ENCODE data around the gene TGM3.

Gene TGM3

DNA sequence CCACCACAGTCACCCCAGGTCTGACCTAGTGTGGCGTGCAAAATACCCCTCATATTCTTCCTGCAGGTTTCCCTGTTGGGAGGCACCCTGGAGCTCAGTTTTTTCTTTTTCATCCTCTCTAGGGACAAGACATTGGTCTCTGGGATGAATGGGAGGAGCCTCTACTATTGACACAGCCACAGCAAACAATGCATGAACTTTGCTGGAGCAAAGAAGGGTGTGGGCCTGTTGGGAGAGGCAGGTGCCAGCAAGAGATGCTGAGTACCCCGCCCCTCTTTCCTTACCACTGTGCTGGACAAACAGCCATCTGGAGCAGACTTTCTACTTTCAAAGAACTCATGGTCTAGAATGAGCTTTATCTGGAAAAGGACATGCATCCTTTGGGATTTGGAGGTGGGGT, 10.1 kb downstream of the TGM3 start:
- Histone ChIP-seq H3K9me3 (ENCODE audit: control insufficient read depth, insufficient read depth, low read length) (no peaks in the 10 kb centered on the region), H3K36me3 (ENCODE audit: insufficient read depth, low read length) (no peaks in the 10 kb centered on the region), H3K9ac (ENCODE audit: low read depth, low read length) (no peak overlapping the region), H3K4me1 (ENCODE audit: insufficient read depth, low read length) (no peaks in the 10 kb centered on the region; the same call in 1 of the 2 replicates)

DNA sequence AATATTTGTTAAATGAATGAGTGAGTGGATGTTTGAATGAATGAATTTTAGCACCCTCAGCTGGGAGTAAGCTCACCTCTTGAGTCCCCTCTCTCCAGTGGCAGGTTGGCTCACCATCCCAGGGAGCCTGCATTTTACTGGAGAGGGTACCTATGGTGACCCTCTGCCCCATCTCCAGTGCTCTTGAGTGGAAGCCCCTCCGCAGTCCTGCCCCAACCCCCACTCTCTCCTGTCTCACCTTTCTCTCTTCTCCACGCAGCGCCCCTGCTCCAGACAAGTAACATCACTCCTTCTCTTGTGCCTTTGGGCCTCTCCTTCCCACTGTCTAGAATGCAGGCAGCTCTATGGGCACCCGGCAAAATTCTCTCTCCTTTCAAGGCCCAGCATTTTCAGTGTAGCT, 11.3 kb downstream of the TGM3 start:
- Histone ChIP-seq H3K4me1 (ENCODE audit: insufficient read depth, low read length) (no peaks in the 10 kb centered on the region; the same call in 1 of the 2 replicates), H3K9me3 (ENCODE audit: control insufficient read depth, insufficient read depth, low read length) (no peaks in the 10 kb centered on the region), H3K36me3 (ENCODE audit: insufficient read depth, low read length) (no peaks in the 10 kb centered on the region), H3K9ac (ENCODE audit: low read depth, low read length) (no peak overlapping the region)

DNA sequence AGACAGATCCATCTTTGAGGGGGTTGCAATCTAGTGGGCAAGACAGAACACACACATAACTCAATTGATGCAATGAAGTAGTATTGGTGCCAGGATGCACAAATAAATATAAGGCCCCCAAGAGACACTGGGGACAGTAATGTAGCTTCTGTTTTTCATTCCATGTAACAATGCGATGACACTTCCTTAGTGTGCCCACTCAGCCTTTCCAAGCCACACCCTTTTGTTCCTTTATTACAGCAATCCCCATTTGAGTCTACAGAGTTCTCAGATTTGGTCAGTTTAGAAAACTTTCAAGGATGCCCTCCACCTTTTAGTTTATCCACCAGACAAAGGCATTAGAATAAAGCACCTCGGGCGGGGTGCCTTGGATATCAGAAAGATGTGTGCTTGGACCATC, 15.5 kb downstream of the TGM3 start:
- H3K9ac ChIP-seq (ENCODE audit: low read depth, low read length), result no peak overlapping the region
- no peaks in the 10 kb centered on the region for H3K4me1 ChIP-seq (ENCODE audit: insufficient read depth, low read length)
- H3K36me3 ChIP-seq (ENCODE audit: insufficient read depth, low read length), result no peaks in the 10 kb centered on the region
- H3K9me3 ChIP-seq (ENCODE audit: control insufficient read depth, insufficient read depth, low read length), result no peaks in the 10 kb centered on the region

DNA sequence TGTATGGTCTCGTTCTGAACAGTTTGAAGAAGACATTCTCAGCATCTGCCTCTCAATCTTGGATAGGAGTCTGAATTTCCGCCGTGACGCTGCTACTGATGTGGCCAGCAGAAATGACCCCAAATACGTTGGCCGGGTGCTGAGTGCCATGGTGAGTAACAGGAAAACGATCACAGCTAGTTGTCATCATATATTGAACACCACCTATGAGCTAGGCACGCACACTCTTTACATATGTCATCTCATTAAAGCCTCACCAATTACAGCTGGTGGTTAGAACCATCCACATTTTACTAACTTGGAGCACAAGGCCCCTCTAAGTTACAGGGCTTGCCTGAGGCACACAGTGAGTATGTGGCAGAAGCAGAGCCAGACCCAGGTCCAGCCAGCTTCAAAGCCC, 17.1 kb downstream of the TGM3 start:
- no peaks in the 10 kb centered on the region for H3K9me3 ChIP-seq (ENCODE audit: control insufficient read depth, insufficient read depth, low read length)
- no peaks in the 10 kb centered on the region for H3K36me3 ChIP-seq (ENCODE audit: insufficient read depth, low read length)
- H3K4me1 ChIP-seq (ENCODE audit: insufficient read depth, low read length), result peaks cover 4% of the 10 kb centered on the region; the same call in 1 of the 2 replicates
- H3K9ac ChIP-seq (ENCODE audit: low read depth, low read length), result no peak overlapping the region

DNA sequence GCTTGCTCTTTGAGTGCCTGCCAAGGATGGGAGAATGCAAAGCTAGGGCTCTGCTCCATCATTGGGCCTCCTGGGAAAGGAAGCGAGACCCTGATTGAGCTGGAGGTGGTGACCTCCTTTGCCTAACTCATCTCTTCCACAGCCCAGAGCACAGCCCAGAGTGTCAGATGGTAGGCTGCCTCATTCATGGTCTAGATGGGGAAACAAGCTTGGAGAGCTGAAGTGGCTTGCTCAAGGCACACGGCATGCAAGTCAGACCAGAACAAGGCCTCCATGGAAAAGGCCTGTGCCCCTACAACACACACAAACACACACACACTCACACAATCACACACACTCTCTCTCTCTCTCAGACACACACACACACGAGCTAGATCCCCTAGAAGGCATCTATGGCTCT, 17.5 kb downstream of the TGM3 start:
- Histone ChIP-seq H3K36me3 (ENCODE audit: insufficient read depth, low read length) (no peaks in the 10 kb centered on the region), H3K4me1 (ENCODE audit: insufficient read depth, low read length) (peaks cover 4% of the 10 kb centered on the region; the same call in 1 of the 2 replicates), H3K9me3 (ENCODE audit: control insufficient read depth, insufficient read depth, low read length) (no peaks in the 10 kb centered on the region), H3K9ac (ENCODE audit: low read depth, low read length) (no peak overlapping the region)

DNA sequence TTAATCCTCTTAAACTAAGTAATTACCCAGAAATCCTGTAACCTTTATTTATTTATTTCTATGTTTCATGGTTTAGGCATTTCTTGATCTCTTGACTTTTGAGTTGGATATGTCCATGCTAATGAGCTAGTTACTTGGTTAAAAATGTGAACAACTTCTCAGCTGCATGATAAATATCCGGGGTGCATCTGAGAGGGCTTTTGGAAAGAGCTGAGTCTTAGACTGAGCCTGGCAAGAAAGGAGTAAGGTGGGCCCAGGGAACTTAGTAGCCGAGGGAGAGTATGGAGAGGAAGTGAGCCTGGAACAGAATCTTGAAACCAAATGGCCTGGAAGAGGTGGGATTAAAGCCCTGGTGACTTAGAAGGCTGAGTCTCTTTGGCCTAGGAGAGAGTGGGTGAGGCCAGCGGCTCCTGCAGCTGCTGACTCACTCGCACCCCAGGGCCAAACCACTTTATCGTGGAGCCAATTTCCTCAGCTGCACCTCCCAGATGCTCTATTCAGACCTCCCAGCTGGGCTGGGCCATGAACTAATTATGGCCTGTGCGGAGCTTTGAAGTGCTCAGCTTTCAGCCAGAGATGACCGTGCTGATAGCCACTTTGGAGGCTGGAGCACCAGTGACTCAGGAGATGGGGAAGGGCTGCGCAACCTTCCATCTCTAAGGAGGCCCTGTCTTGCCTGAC, 19.1 kb downstream of the TGM3 start:
- Histone ChIP-seq H3K4me1 (ENCODE audit: insufficient read depth, low read length) (peaks cover 4% of the 10 kb centered on the region; the same call in 1 of the 2 replicates), H3K9ac (ENCODE audit: low read depth, low read length) (no peak overlapping the region)

DNA sequence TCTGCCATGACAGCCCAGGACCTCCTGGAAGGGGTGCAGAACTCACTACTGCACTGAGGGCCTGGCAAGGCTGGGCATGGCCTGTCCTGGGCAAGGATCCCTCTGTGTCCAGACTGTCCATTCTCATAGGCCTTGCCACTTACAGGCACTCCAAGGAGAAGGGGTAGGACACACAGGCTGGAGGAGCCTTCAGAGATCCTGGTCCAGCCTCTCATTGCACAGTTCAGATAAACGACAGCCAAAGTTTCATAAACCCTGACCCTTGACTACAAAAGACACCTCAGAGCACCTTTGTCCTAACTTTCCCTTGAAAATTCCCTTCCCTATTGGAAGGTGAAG, 19.6 kb downstream of the TGM3 start:
- Histone ChIP-seq H3K36me3 (ENCODE audit: insufficient read depth, low read length) (no peaks in the 10 kb centered on the region), H3K4me1 (ENCODE audit: insufficient read depth, low read length) (peaks cover 4% of the 10 kb centered on the region; the same call in 1 of the 2 replicates), H3K9ac (ENCODE audit: low read depth, low read length) (no peak overlapping the region), H3K9me3 (ENCODE audit: control insufficient read depth, insufficient read depth, low read length) (no peaks in the 10 kb centered on the region)

More for the DNA sequence above, 19.1 kb downstream of the TGM3 start:
- Histone ChIP-seq H3K36me3 (ENCODE audit: insufficient read depth, low read length) (no peaks in the 10 kb centered on the region), H3K9me3 (ENCODE audit: control insufficient read depth, insufficient read depth, low read length) (no peaks in the 10 kb centered on the region)

DNA sequence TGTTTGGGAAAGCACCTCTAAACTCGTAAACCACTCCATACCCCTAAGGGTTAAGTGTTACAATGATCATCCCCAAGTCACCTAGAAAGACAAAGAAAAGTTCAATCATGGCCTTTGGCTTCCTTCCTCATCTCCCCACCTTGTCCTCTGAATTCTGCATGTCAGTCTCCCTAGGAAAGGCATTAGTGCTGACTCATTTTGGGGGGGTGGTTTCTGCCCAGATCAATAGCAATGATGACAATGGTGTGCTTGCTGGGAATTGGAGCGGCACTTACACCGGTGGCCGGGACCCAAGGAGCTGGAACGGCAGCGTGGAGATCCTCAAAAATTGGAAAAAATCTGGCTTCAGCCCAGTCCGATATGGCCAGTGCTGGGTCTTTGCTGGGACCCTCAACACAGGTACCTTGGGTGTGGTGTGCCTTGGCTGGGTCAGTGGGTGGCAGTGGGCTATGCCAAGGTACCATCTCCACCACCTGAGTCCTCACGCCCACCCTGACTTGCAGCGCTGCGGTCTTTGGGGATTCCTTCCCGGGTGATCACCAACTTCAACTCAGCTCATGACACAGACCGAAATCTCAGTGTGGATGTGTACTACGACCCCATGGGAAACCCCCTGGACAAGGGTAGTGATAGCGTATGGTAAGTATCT, 21.2 kb downstream of the TGM3 start:
- H3K4me1 ChIP-seq (ENCODE audit: insufficient read depth, low read length), result peaks cover 4% of the 10 kb centered on the region; the same call in 1 of the 2 replicates
- H3K9ac ChIP-seq (ENCODE audit: low read depth, low read length), result no peak overlapping the region
- no peaks in the 10 kb centered on the region for H3K36me3 ChIP-seq (ENCODE audit: insufficient read depth, low read length)
- no peaks in the 10 kb centered on the region for H3K9me3 ChIP-seq (ENCODE audit: control insufficient read depth, insufficient read depth, low read length)

DNA sequence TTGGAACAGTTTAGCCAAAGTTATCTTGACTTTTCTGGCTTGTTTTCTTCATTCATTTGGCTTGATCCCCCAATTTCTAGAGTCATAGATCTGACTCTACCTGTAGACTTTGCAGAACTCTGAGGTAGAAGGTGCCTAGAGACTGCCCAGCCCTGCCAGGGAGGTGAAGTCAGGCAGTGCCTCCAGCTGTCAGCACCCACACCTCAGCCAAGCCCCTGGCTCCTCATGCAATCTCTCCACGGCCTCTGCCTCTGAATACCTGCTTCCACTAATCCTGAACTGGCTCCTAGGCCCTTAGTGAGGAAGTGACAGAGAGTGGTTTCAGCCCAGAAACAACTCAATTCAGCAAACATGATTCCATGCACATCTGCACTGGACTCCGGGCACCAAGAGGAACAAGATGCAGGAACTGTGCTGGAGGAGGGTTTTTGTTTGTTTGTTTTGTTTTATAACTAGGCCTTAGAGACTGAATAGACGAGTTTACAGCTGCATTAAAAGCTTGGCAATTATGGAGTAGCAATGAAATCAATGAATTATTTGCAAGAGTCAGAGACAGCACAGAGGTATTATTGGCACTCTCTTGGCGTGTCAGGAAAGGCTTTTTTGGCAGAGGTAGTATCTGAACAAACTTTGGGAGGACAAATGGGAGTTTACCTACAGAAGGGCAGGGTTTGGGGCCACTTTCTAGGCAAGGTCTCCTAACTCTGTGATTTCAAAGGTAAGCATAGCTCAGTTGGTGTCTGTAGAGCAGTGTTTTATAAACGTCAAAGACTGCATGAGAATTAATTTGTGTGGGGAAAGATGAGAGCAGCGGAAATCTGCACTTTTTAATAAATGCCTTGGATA, 25.2 kb downstream of the TGM3 start:
- no peaks in the 10 kb centered on the region for H3K36me3 ChIP-seq (ENCODE audit: insufficient read depth, low read length)
- H3K9ac ChIP-seq (ENCODE audit: low read depth, low read length), result no peak overlapping the region
- no peaks in the 10 kb centered on the region for H3K9me3 ChIP-seq (ENCODE audit: control insufficient read depth, insufficient read depth, low read length)
- peaks cover 4% of the 10 kb centered on the region; the same call in 1 of the 2 replicates for H3K4me1 ChIP-seq (ENCODE audit: insufficient read depth, low read length)

DNA sequence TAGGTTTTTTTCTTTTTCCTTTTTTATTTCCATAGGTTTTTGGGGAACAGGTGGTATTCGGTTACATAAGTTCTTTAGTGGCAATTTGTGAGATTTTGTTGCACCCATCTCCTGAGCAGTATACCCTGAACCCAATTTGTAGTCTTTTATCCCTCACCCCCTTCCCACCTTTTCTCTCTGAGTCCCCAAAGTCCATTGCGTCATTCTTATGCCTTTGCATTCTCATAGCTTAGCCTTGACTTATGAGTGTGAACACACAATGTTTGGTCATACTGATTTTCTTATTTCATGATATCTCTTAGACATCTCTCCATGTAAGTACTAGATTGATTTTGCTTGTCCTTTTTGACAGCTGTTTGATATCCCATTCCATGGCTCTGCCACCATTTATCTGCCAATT, 27.2 kb downstream of the TGM3 start:
- Histone ChIP-seq H3K9ac (ENCODE audit: low read depth, low read length) (no peak overlapping the region), H3K4me1 (ENCODE audit: insufficient read depth, low read length) (no peaks in the 10 kb centered on the region), H3K9me3 (ENCODE audit: control insufficient read depth, insufficient read depth, low read length) (no peaks in the 10 kb centered on the region), H3K36me3 (ENCODE audit: insufficient read depth, low read length) (no peaks in the 10 kb centered on the region)

DNA sequence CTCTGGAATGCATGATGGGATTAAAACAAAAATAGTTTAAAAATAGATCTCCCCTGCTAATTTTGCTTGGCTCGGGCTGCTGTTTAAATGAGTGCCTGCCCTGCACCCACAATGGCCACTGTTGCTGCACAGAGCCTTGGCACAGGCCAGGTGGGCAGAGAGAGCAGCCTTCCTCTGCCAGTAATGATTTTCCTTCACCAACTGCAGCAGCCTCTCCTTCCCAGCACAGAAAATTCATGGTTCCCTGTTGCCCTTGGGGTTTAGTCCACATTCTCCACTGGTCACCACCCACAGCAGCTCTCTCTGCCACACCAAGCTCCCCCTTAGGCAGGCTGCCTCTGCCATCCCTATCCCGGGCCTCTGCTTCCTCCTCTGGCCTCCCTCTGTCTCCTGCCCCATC, 30.2 kb downstream of the TGM3 start:
- H3K9ac ChIP-seq (ENCODE audit: low read depth, low read length), result no peak overlapping the region
- H3K9me3 ChIP-seq (ENCODE audit: control insufficient read depth, insufficient read depth, low read length), result no peaks in the 10 kb centered on the region
- no peaks in the 10 kb centered on the region for H3K36me3 ChIP-seq (ENCODE audit: insufficient read depth, low read length)
- H3K4me1 ChIP-seq (ENCODE audit: insufficient read depth, low read length), result no peaks in the 10 kb centered on the region

DNA sequence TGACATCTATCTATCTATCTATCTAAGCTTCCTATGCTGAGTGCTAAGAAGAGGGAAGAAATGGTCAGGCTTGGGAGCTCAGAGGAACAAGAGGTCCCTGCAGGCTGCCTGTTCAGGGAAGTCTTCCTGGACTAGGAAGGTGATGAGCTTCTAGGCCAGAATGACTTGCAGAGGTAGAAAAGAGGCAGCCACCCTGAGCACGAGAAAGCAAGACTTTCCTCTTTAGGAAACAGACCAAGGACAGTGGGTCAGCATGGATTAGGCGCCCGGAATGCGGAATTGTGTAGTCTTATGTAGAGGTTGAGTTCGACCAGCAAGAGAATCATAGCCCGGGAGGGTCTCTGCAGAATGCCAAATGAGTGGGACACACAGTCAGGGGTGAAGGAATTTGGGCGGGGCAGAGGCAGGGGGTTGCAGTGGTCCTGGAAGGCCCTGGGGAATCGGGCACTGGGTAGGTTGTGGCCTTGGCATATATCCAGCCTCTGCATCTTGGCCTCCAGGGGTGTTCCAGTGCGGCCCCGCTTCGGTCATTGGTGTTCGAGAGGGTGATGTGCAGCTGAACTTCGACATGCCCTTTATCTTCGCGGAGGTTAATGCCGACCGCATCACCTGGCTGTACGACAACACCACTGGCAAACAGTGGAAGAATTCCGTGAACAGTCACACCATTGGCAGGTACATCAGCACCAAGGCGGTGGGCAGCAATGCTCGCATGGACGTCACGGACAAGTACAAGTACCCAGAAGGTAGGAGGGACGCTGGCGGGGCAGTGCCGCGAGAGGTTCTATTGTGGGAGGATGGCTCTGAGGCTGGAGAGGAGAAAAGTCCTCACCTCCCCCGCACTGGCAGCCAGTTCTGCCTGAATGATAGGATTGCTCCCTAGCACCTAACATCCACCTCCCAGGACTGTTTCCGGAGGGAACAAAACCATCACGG, 32.1 kb downstream of the TGM3 start:
- Histone ChIP-seq H3K4me1 (ENCODE audit: insufficient read depth, low read length) (no peaks in the 10 kb centered on the region), H3K9ac (ENCODE audit: low read depth, low read length) (no peak overlapping the region), H3K36me3 (ENCODE audit: insufficient read depth, low read length) (no peaks in the 10 kb centered on the region), H3K9me3 (ENCODE audit: control insufficient read depth, insufficient read depth, low read length) (no peaks in the 10 kb centered on the region)

DNA sequence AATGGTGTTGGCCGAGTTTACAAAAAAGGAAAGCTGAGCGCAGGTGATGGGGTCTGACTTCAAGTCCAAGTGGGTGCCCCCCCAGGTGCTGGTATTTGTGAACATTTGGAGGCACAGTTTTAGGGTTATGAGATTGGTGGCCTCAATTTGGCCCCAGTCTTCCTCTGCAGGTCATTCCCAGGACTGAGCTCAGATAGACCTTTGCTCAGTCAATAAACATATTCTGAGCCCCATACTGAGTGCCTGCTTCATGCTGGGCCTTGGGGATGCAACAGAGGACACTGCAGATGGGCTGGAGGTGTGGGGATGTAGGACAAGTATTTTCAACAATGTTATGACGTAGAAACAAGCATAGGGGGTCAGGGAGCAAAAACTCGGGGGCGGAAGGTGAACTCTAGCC, 33.5 kb downstream of the TGM3 start:
- H3K9me3 ChIP-seq (ENCODE audit: control insufficient read depth, insufficient read depth, low read length), result no peaks in the 10 kb centered on the region
- no peaks in the 10 kb centered on the region for H3K36me3 ChIP-seq (ENCODE audit: insufficient read depth, low read length)
- no peaks in the 10 kb centered on the region for H3K4me1 ChIP-seq (ENCODE audit: insufficient read depth, low read length)
- H3K9ac ChIP-seq (ENCODE audit: low read depth, low read length), result no peak overlapping the region
